K562 (cell line): ENCODE data around the gene MICAL2. TPM values are rescaled to one million over a fixed set of nuclear protein-coding genes. Genes with fewer than 3 reads are reported as not detected.

ENCODE experiments used
- ARID2 ChIP-seq: fragments of 450-650 bp; IDR thresholded peaks from 2 replicates; pipeline ENCODE4 v1.6.1; 2017; ENCODE audit warnings: antibody characterized with exemption, mild to moderate bottlenecking
- L3MBTL2 ChIP-seq: fragments of 450-650 bp; IDR thresholded peaks from 2 replicates; pipeline ENCODE4 v1.6.1; 2016; ENCODE audit warnings: mild to moderate bottlenecking, moderate library complexity
- RBM25 ChIP-seq: fragments of 200-400 bp; formaldehyde crosslinking; IDR thresholded peaks from 2 replicates; pipeline ENCODE4 v1.6.1; 2018; ENCODE audit warnings: low read length, low read depth, moderate library complexity; ENCODE audit not compliant: severe bottlenecking
- RCOR1 ChIP-seq, 2 experiments: IDR thresholded peaks; 2 replicates each; pipeline ENCODE4 v1.6.1; 2012; ENCODE audit warnings: low read depth in 2 of 2, low read length in 2 of 2, borderline replicate concordance in 1 of 2, improper control_type of control experiment in 1 of 2
- RFX1 ChIP-seq: fragments of 450-650 bp; IDR thresholded peaks from 2 replicates; pipeline ENCODE4 v1.6.1; 2016; ENCODE audit warnings: mild to moderate bottlenecking, moderate library complexity
- SMC3 ChIP-seq: conservative IDR thresholded peaks from 2 replicates; pipeline ENCODE4 v1.6.1; 2011; ENCODE audit warnings: low read depth, low read length, improper control_type of control experiment; ENCODE audit not compliant: insufficient read depth
- polyA plus RNA-seq, 8 experiments: library from polyadenylated mRNA; depleted of rRNA in 4 of 8; stranded (reverse) in 5 of 8; unstranded in 3 of 8; fragments of >200 nt; fragmentation: Nextera tagmentation in 2 of 8; fragmentation: Illumina TruSeq in 1 of 8; extraction: Ambion mirVana in 2 of 8; extraction: Trizol in 1 of 8; gene quantifications; 2 replicates each; pipeline versions ENCODE4 v1.2.1 to v1.2.3, GENCODE V29; 2011 to 2014; ENCODE audit warnings: inconsistent platforms in 1 of 8, missing spikeins in 1 of 8
- total RNA-seq, 7 experiments: library from RNA; depleted of rRNA in 6 of 7; stranded (reverse); fragments of >200 nt in 6 of 7; fragmentation: Illumina TruSeq in 2 of 7; extraction: Trizol in 2 of 7; gene quantifications; 2 replicates each; pipeline versions ENCODE4 v1.2.1 to v1.2.3, GENCODE V29; 2011 to 2021; ENCODE audit warnings: low replicate concordance in 1 of 7
- TF ChIP-seq, protein P1 (sequence below): sonication (generic); formaldehyde crosslinking; IDR thresholded peaks from 2 replicates; pipeline ENCODE4 v1.8.0; 2022; ENCODE audit warnings: missing genetic modification reagents, mild to moderate bottlenecking, moderate library complexity, borderline replicate concordance
- TF ChIP-seq, protein P2 (sequence below): fragments of 450-650 bp; IDR thresholded peaks from 2 replicates; pipeline ENCODE4 v1.6.1; 2017; ENCODE audit warnings: antibody characterized with exemption, mild to moderate bottlenecking
- TF ChIP-seq, protein P3 (sequence below), 2 experiments: fragments of 150-350 bp in 1 of 2; IDR thresholded peaks; 2 replicates each; pipeline ENCODE4 v1.6.1; 2012 to 2016; ENCODE audit warnings: low read depth in 2 of 2, low read length in 2 of 2, mild to moderate bottlenecking in 1 of 2, moderate library complexity in 1 of 2
- TF ChIP-seq, protein P4 (sequence below): fragments of 450-650 bp; formaldehyde crosslinking; IDR thresholded peaks from 2 replicates; pipeline ENCODE4 v1.4.0; 2020; ENCODE audit warnings: mild to moderate bottlenecking, moderate library complexity

MICAL2 gene
- total and polyA plus RNA-seq, 9 of the 15 experiments (the other 6 are each of a cell fraction or from before 2014, with no cell fraction given): 4.7 to 64.2 (median 33.6) TPM

DNA sequence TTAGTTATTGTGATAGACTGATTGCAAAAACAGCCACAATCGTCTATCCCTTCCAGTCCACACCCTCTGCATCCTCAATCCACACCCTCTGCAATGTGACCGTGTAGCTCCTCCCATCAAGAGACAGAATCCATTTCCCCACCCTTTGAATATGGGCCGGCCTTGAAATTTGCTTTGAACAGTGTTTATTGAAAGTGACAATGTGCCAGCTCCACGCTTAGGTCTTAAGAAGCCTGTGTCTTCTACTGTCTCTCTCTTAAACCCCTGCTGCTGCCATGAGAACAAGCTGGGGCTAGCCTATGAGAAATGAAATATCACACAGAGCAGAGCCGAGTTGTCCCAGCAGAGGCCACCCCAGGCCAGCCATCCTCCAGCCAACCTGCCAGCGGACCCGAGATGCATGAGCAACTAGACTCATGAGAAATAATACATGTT, 22.3 kb upstream of the MICAL2 start (continued):
- TF ChIP-seq, protein P1, sequence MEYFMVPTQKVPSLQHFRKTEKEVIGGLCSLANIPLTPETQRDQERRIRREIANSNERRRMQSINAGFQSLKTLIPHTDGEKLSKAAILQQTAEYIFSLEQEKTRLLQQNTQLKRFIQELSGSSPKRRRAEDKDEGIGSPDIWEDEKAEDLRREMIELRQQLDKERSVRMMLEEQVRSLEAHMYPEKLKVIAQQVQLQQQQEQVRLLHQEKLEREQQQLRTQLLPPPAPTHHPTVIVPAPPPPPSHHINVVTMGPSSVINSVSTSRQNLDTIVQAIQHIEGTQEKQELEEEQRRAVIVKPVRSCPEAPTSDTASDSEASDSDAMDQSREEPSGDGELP (CRISPR knock-in tag): no peak
- TF ChIP-seq ARID2 (peak; percentile 67), SMC3 (peak; percentile 88), L3MBTL2 (0 out of 2 replicates have a peak, but pooled peaks have one; percentile 12), RFX1 (peak; percentile 43), RCOR1 (IDR thresholded peaks at IDR 0.05; ENCODE audit: borderline replicate concordance in 1 of 2, low read depth in 2 of 2, low read length in 2 of 2) (peak in 1 of 2 experiments; percentile 34; a peak in 2 of 4 replicates), RBM25 (no peak)
- TF ChIP-seq, protein P2, sequence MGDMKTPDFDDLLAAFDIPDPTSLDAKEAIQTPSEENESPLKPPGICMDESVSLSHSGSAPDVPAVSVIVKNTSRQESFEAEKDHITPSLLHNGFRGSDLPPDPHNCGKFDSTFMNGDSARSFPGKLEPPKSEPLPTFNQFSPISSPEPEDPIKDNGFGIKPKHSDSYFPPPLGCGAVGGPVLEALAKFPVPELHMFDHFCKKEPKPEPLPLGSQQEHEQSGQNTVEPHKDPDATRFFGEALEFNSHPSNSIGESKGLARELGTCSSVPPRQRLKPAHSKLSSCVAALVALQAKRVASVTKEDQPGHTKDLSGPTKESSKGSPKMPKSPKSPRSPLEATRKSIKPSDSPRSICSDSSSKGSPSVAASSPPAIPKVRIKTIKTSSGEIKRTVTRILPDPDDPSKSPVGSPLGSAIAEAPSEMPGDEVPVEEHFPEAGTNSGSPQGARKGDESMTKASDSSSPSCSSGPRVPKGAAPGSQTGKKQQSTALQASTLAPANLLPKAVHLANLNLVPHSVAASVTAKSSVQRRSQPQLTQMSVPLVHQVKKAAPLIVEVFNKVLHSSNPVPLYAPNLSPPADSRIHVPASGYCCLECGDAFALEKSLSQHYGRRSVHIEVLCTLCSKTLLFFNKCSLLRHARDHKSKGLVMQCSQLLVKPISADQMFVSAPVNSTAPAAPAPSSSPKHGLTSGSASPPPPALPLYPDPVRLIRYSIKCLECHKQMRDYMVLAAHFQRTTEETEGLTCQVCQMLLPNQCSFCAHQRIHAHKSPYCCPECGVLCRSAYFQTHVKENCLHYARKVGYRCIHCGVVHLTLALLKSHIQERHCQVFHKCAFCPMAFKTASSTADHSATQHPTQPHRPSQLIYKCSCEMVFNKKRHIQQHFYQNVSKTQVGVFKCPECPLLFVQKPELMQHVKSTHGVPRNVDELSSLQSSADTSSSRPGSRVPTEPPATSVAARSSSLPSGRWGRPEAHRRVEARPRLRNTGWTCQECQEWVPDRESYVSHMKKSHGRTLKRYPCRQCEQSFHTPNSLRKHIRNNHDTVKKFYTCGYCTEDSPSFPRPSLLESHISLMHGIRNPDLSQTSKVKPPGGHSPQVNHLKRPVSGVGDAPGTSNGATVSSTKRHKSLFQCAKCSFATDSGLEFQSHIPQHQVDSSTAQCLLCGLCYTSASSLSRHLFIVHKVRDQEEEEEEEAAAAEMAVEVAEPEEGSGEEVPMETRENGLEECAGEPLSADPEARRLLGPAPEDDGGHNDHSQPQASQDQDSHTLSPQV: peak; percentile 41; the same call in 1 of the 2 replicates
- TF ChIP-seq, protein P3, sequence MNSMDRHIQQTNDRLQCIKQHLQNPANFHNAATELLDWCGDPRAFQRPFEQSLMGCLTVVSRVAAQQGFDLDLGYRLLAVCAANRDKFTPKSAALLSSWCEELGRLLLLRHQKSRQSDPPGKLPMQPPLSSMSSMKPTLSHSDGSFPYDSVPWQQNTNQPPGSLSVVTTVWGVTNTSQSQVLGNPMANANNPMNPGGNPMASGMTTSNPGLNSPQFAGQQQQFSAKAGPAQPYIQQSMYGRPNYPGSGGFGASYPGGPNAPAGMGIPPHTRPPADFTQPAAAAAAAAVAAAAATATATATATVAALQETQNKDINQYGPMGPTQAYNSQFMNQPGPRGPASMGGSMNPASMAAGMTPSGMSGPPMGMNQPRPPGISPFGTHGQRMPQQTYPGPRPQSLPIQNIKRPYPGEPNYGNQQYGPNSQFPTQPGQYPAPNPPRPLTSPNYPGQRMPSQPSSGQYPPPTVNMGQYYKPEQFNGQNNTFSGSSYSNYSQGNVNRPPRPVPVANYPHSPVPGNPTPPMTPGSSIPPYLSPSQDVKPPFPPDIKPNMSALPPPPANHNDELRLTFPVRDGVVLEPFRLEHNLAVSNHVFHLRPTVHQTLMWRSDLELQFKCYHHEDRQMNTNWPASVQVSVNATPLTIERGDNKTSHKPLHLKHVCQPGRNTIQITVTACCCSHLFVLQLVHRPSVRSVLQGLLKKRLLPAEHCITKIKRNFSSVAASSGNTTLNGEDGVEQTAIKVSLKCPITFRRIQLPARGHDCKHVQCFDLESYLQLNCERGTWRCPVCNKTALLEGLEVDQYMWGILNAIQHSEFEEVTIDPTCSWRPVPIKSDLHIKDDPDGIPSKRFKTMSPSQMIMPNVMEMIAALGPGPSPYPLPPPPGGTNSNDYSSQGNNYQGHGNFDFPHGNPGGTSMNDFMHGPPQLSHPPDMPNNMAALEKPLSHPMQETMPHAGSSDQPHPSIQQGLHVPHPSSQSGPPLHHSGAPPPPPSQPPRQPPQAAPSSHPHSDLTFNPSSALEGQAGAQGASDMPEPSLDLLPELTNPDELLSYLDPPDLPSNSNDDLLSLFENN (IDR thresholded peaks at IDR 0.05; ENCODE audit: low read depth in 2 of 2, low read length in 2 of 2): 0 out of 4 replicates have a peak, but pooled peaks of 1 of the 2 experiments have one; percentile 39
- TF ChIP-seq, protein P4, sequence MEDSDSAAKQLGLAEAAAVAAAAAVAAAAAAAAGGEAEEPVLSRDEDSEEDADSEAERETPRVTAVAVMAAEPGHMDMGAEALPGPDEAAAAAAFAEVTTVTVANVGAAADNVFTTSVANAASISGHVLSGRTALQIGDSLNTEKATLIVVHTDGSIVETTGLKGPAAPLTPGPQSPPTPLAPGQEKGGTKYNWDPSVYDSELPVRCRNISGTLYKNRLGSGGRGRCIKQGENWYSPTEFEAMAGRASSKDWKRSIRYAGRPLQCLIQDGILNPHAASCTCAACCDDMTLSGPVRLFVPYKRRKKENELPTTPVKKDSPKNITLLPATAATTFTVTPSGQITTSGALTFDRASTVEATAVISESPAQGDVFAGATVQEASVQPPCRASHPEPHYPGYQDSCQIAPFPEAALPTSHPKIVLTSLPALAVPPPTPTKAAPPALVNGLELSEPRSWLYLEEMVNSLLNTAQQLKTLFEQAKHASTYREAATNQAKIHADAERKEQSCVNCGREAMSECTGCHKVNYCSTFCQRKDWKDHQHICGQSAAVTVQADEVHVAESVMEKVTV (CRISPR knock-in tag): peak; percentile 95
